Tibial nerve (tissue), 4 donors: ENCODE measurements around the gene CTDSPL.

Experiments used
- EP300 ChIP-seq, 2 donors: sonication (generic); formaldehyde crosslinking; IDR thresholded peaks; one replicate each; pipeline ENCODE4 v1.6.1; 2017; ENCODE audit warnings: antibody characterized with exemption in 2 of 2, mild to moderate bottlenecking in 1 of 2
- POLR2A ChIP-seq, 2 donors: fragments of 450-650 bp; IDR thresholded peaks; one replicate each; pipeline ENCODE4 v1.6.1; 2017; ENCODE audit warnings: antibody characterized with exemption in 2 of 2, mild to moderate bottlenecking in 2 of 2, moderate library complexity in 2 of 2
- TF ChIP-seq, protein P1 (sequence below), 5 experiments: fragments of 200-600 bp in 3 of 5; fragments of 450-650 bp in 2 of 5; sonication (generic) in 3 of 5; IDR thresholded peaks; one replicate each; pipeline ENCODE4 v1.5.1; 2016 to 2019; ENCODE audit warnings: antibody characterized with exemption in 5 of 5, mild to moderate bottlenecking in 3 of 5, moderate library complexity in 2 of 5

DNA sequence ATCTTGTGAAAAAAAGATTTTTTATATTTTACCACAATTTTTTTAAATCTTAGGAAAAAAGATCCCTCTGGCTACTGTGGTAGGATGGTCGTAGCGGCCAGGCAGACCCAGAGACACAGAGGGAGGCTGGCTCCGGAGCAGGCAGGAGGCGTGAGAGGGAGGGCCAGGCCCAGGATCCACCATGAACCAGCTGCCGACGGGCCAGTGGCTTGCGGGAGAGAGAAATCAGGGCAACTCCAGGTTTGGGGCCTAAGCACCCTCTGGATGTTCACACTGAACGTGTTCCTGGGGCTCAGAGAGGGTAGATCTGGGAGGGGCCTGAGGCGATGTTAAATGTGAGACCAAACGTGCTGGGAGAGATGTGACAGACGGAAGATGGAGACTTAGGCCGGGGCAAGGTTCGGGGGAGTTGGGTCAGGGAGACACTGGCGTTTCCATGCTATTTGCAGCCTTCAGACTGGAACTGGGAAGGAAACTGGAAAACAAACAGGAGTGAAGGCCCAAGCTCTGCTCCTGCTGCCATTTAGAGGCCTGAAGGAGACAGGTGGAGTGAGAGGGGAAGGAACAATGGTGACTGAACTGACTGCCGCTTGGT, 127.3 kb downstream of the CTDSPL start:
- TF ChIP-seq POLR2A (IDR thresholded peaks at IDR 0.05): no peak
- TF ChIP-seq, protein P1, sequence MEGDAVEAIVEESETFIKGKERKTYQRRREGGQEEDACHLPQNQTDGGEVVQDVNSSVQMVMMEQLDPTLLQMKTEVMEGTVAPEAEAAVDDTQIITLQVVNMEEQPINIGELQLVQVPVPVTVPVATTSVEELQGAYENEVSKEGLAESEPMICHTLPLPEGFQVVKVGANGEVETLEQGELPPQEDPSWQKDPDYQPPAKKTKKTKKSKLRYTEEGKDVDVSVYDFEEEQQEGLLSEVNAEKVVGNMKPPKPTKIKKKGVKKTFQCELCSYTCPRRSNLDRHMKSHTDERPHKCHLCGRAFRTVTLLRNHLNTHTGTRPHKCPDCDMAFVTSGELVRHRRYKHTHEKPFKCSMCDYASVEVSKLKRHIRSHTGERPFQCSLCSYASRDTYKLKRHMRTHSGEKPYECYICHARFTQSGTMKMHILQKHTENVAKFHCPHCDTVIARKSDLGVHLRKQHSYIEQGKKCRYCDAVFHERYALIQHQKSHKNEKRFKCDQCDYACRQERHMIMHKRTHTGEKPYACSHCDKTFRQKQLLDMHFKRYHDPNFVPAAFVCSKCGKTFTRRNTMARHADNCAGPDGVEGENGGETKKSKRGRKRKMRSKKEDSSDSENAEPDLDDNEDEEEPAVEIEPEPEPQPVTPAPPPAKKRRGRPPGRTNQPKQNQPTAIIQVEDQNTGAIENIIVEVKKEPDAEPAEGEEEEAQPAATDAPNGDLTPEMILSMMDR (IDR thresholded peaks at IDR 0.05): no peak
- TF ChIP-seq EP300 (IDR thresholded peaks at IDR 0.05): no peak
